B cell (primary cell): ENCODE results near the gene CXCL8. TPM values are rescaled to one million over a fixed set of nuclear protein-coding genes. Genes with fewer than 3 reads are reported as not detected.
A peak's percentile ranks its signal among the peaks of the same experiment; 100 is the strongest.
"Not testable (repeated sequence)": the region's sequence is repeated elsewhere in the genome, so short reads cannot be mapped to it uniquely, and the experiment has no call there.

Experiments used
- ATAC-seq: fragments of 200-7000 bp; cut with Tn5 transposase; one replicate; pipeline ENCODE4 v1.10.0; 2021; ENCODE audit warnings: low read depth, mild to moderate bottlenecking, moderate number of reproducible peaks, moderate library complexity
- CTCF ChIA-PET: fragments of 350-600 bp; sonication (Branson Sonifier 250); formaldehyde crosslinking; loops from one replicate; lab custom pipeline; 2021; ENCODE audit warnings: antibody characterized with exemption, inconsistent platforms; lab: Charles Lee
- POLR2A ChIA-PET: fragments of 350-600 bp; sonication (Branson Sonifier 250); formaldehyde crosslinking; loops from one replicate; lab custom pipeline; 2021; ENCODE audit warnings: antibody characterized with exemption; lab: Charles Lee
- DNase-seq: peaks from one replicate; pipeline ENCODE4 v3.0.0; 2013
- H2AFZ ChIP-seq: 2 replicates; pipeline ENCODE4 v1.6.1; 2012; ENCODE audit warnings: mild to moderate bottlenecking, low read depth, low read length; ENCODE audit not compliant: insufficient read depth, poor library complexity, severe bottlenecking
- H3K27ac ChIP-seq, 2 donors: 1 replicate in 1 of 2; 2 replicates in 1 of 2; pipeline ENCODE4 v1.5.1; 2012 to 2013; ENCODE audit warnings: low read length in 2 of 2, mild to moderate bottlenecking in 2 of 2, moderate library complexity in 1 of 2
- H3K27me3 ChIP-seq, 4 experiments: fragments of 200-600 bp in 1 of 4; sonication (generic) in 1 of 4; replicated peaks in 1 of 4; 1 replicate in 2 of 4; 2 replicates in 2 of 4; pipeline versions ENCODE4 v1.6.1 to v1.7.0; 2013 to 2016; ENCODE audit warnings: low read length in 3 of 4, mild to moderate bottlenecking in 2 of 4, mixed read lengths in 1 of 4, moderate library complexity in 1 of 4; ENCODE audit not compliant: insufficient read depth in 4 of 4, control insufficient read depth in 3 of 4; ENCODE audit errors: control extremely low read depth in 1 of 4
- H3K36me3 ChIP-seq, 2 experiments: replicated peaks in 1 of 2; 1 replicate in 1 of 2; 2 replicates in 1 of 2; pipeline versions ENCODE4 v1.6.1 to v1.7.1; 2013; ENCODE audit warnings: low read length in 1 of 2; ENCODE audit not compliant: insufficient read depth in 2 of 2, control insufficient read depth in 1 of 2; ENCODE audit errors: control extremely low read depth in 1 of 2, extremely low read depth in 1 of 2
- H3K4me1 ChIP-seq, 2 donors: fragments of 200-600 bp in 1 of 2; sonication (generic) in 1 of 2; 1 replicate in 1 of 2; 2 replicates in 1 of 2; pipeline versions ENCODE4 v1.5.1 to v1.6.1; 2013 to 2017; ENCODE audit warnings: low read length in 2 of 2; ENCODE audit not compliant: control insufficient read depth in 2 of 2, insufficient read depth in 2 of 2
- H3K4me2 ChIP-seq: replicated peaks from 2 replicates; pipeline ENCODE3; 2012; ENCODE audit warnings: mild to moderate bottlenecking, low read depth, low read length; ENCODE audit not compliant: poor library complexity, severe bottlenecking
- H3K4me3 ChIP-seq, 5 experiments: fragments of 200-600 bp in 1 of 5; sonication (generic) in 1 of 5; 1 replicate in 3 of 5; 2 replicates in 2 of 5; pipeline versions ENCODE4 v1.5.1 to v1.7.0; 2011 to 2016; ENCODE audit warnings: low read length in 4 of 5, mild to moderate bottlenecking in 4 of 5, low read depth in 2 of 5, control low read depth in 1 of 5, moderate library complexity in 1 of 5; ENCODE audit not compliant: insufficient read depth in 1 of 5; ENCODE audit errors: control extremely low read depth in 1 of 5, extremely low read depth in 1 of 5
- H3K79me2 ChIP-seq: fragments of 200-600 bp; sonication (generic); one replicate; pipeline ENCODE4 v1.6.0; 2016; ENCODE audit warnings: low read length; ENCODE audit not compliant: control insufficient read depth, insufficient read depth
- H3K9ac ChIP-seq: fragments of 200-600 bp; sonication (generic); 2 replicates; pipeline ENCODE4 v1.6.1; 2017; ENCODE audit warnings: mild to moderate bottlenecking, low read length, moderate library complexity
- H3K9me3 ChIP-seq, 3 donors: one replicate each; pipeline versions ENCODE4 v1.6.1 to v1.7.1; 2013; ENCODE audit warnings: low read length in 2 of 3; ENCODE audit not compliant: control insufficient read depth in 2 of 3, insufficient read depth in 1 of 3; ENCODE audit errors: control extremely low read depth in 1 of 3
- H4K20me1 ChIP-seq: 2 replicates; pipeline ENCODE4 v1.6.0; 2012; ENCODE audit warnings: mild to moderate bottlenecking, low read length; ENCODE audit not compliant: insufficient read depth, control insufficient read depth, poor library complexity, severe bottlenecking
- H3K27ac Mint-ChIP-seq: one replicate; pipeline ENCODE4 v1.8.0; 2021; ENCODE audit warnings: mixed read lengths
- H3K27me3 Mint-ChIP-seq: one replicate; pipeline ENCODE4 v1.8.0; 2021; ENCODE audit warnings: mixed read lengths
- H3K4me1 Mint-ChIP-seq: one replicate; pipeline ENCODE4 v1.8.0; 2021; ENCODE audit warnings: mixed read lengths
- H3K4me3 Mint-ChIP-seq: one replicate; pipeline ENCODE4 v1.8.0; 2021; ENCODE audit warnings: mixed read lengths
- H3K9me3 Mint-ChIP-seq: one replicate; pipeline ENCODE4 v1.8.0; 2022; ENCODE audit warnings: mixed read lengths; ENCODE audit not compliant: insufficient read depth
- EZH2 ChIP-seq: IDR thresholded peaks from 2 replicates; pipeline ENCODE4 v1.6.1; 2012; ENCODE audit warnings: borderline replicate concordance, low read depth, mild to moderate bottlenecking, moderate library complexity, low read length; ENCODE audit not compliant: insufficient read depth, poor library complexity, severe bottlenecking
- WGBS: methylation state at CpG from one replicate; pipeline ENCODE4 v1.1.5; 2013; ENCODE audit warnings: missing lambda C conversion rate; ENCODE audit not compliant: insufficient coverage; 5-methylcytosine and 5-hydroxymethylcytosine counted together
- intact Hi-C: fragments of 100-400 bp; cut with micrococcal nuclease; formaldehyde crosslinking; loops from one replicate; pipeline ENCODE4 v1.10.0; 2022
- polyA minus RNA-seq: library from RNA; depleted of rRNA, polyadenylated mRNA; stranded (reverse); fragments of >200 nt; gene quantifications from 2 replicates; pipeline ENCODE4 v1.2.3, GENCODE V29; 2012
- polyA plus RNA-seq: library from polyadenylated mRNA; depleted of rRNA; stranded (reverse); fragments of >200 nt; gene quantifications from 2 replicates; pipeline ENCODE4 v1.2.3, GENCODE V29; 2012
- total RNA-seq, 2 donors: library from RNA; stranded (reverse); fragments of 120-200 nt in 1 of 2; gene quantifications; 1 replicate in 1 of 2; 2 replicates in 1 of 2; pipeline versions ENCODE4 v1.2.3 to v1.2.4, GENCODE V29; 2013 to 2022
- TF ChIP-seq, protein P1 (sequence below): fragments of 200-600 bp; IDR thresholded peaks from one replicate; pipeline ENCODE4 v1.8.0; 2022; ENCODE audit warnings: antibody characterized with exemption, mild to moderate bottlenecking

Gene CXCL8
- 0.32 and 1.7 TPM in 2 replicates for total RNA-seq
- total RNA-seq (2013): 1.9 TPM
- polyA plus RNA-seq: 3.0 and 7.5 TPM in 2 replicates
- 1.2 and 7.1 TPM in 2 replicates for polyA minus RNA-seq

DNA sequence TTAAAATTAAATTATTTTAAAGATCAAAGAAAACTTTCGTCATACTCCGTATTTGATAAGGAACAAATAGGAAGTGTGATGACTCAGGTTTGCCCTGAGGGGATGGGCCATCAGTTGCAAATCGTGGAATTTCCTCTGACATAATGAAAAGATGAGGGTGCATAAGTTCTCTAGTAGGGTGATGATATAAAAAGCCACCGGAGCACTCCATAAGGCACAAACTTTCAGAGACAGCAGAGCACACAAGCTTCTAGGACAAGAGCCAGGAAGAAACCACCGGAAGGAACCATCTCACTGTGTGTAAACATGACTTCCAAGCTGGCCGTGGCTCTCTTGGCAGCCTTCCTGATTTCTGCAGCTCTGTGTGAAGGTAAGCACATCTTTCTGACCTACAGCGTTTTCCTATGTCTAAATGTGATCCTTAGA, at the start of gene CXCL8:
CXCL8 (plus strand) TSS at position 217 of the 426 bp plus-strand sequence; CDS start at position 307, 90 bp downstream.
- H3K4me3 ChIP-seq: peak within 1 kb of the TSS in 1 of 5 experiments; percentile 61
- intact Hi-C loops: no loop called here
- no peak for TF ChIP-seq EZH2
- TF ChIP-seq, protein P1, sequence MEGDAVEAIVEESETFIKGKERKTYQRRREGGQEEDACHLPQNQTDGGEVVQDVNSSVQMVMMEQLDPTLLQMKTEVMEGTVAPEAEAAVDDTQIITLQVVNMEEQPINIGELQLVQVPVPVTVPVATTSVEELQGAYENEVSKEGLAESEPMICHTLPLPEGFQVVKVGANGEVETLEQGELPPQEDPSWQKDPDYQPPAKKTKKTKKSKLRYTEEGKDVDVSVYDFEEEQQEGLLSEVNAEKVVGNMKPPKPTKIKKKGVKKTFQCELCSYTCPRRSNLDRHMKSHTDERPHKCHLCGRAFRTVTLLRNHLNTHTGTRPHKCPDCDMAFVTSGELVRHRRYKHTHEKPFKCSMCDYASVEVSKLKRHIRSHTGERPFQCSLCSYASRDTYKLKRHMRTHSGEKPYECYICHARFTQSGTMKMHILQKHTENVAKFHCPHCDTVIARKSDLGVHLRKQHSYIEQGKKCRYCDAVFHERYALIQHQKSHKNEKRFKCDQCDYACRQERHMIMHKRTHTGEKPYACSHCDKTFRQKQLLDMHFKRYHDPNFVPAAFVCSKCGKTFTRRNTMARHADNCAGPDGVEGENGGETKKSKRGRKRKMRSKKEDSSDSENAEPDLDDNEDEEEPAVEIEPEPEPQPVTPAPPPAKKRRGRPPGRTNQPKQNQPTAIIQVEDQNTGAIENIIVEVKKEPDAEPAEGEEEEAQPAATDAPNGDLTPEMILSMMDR: no peak
- ATAC-seq: no peak
- ChIA-PET POLR2A (no interaction called here), CTCF (interaction anchor here (2.7 kb wide), 1 partner anchor 10 kb away, joined by 8 read pairs; no protein-coding TSS in a partner anchor)
- no peak within 1 kb of the TSS for H3K4me3 Mint-ChIP-seq
- H3K27ac ChIP-seq: no peak within 1 kb of the TSS
- peak within 1 kb of the TSS; percentile 13 for H2AFZ ChIP-seq
- no peaks in the 10 kb centered on the region for H3K4me1 Mint-ChIP-seq
- no peaks in the 10 kb centered on the region for H4K20me1 ChIP-seq
- peaks cover 9% of the 10 kb centered on the region for H3K27me3 Mint-ChIP-seq
- no peaks in the 10 kb centered on the region for H3K9me3 Mint-ChIP-seq
- 0% methylated on average over 1 of the region's 7 CpGs for WGBS
- H3K4me1 ChIP-seq: no peaks in the 10 kb centered on the region
- no peaks in the 10 kb centered on the region for H3K9me3 ChIP-seq
- no peak for DNase-seq
- H3K36me3 ChIP-seq: no peaks in the 10 kb centered on the region
- H3K27ac Mint-ChIP-seq: no peak within 1 kb of the TSS
- no peak within 1 kb of the TSS for H3K4me2 ChIP-seq
- no peaks in the 10 kb centered on the region for H3K79me2 ChIP-seq
- no peak within 1 kb of the TSS for H3K9ac ChIP-seq
- no peaks in the 10 kb centered on the region for H3K27me3 ChIP-seq

DNA sequence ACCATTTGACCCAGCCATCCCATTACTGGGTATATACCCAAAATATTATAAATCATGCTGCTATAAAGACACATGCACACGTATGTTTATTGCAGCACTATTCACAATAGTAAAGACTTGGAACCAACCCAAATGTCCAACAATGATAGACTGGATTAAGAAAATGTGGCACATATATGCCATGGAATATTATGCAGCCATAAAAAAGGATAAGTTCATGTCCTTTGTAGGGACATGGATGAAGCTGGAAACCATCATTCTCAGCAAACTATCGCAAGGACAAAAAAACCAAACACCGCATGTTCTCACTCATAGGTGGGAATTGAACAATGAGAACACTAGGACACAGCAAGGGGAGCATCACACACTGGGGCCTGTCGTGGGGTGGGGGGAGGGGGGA, 49.2 kb upstream of the CXCL8 start:
- H3K4me3 ChIP-seq, ATAC-seq, H3K27me3 Mint-ChIP-seq, H3K4me1 ChIP-seq, H3K36me3 ChIP-seq, H3K27ac Mint-ChIP-seq, H3K9ac ChIP-seq, H3K9me3 Mint-ChIP-seq, CTCF ChIA-PET, DNase-seq, H3K4me1 Mint-ChIP-seq, H3K79me2 ChIP-seq, H3K9me3 ChIP-seq, H3K4me3 Mint-ChIP-seq, intact Hi-C loops, H3K4me2 ChIP-seq, H4K20me1 ChIP-seq, H3K27ac ChIP-seq, H2AFZ ChIP-seq, H3K27me3 ChIP-seq, POLR2A ChIA-PET: not testable (repeated sequence)
- no CpG with 5 or more reads among the region's 4 CpGs for WGBS
